Amniotic stem cell (primary cell): Measurements from ENCODE around the gene NDRG3.
"Not testable (repeated sequence)": the region's sequence is repeated elsewhere in the genome, so short reads cannot be mapped to it uniquely, and the experiment has no call there.

Source experiments
- DNase-seq: peaks from one replicate; lab custom pipeline; 2025; lab: John Stamatoyannopoulos, UW

The NDRG3 gene

GRCh38 chr20:36644032-36644705, 101.7 kb downstream of the NDRG3 start:
- DNase-seq, result no peak

- DNase-seq, result no peak
Measured at GRCh38 chr20:36642136-36642535, 103.8 kb downstream of the NDRG3 start.

GRCh38 chr20:36641506-36641843, 104.4 kb downstream of the NDRG3 start:
- DNase-seq, result no peak

GRCh38 chr20:36638876-36639400, 107.0 kb downstream of the NDRG3 start:
- not testable (repeated sequence) for DNase-seq

- no peak for DNase-seq
Measured at GRCh38 chr20:36634342-36634741, 111.5 kb downstream of the NDRG3 start.

GRCh38 chr20:36633285-36633772, 112.6 kb downstream of the NDRG3 start:
- no peak for DNase-seq

- DNase-seq, result no peak
Measured at GRCh38 chr20:36632487-36633284, 113.2 kb downstream of the NDRG3 start.

- DNase-seq, result no peak
Measured at GRCh38 chr20:36632147-36632486, 113.8 kb downstream of the NDRG3 start.

GRCh38 chr20:36631646-36632045, 114.2 kb downstream of the NDRG3 start:
- DNase-seq, result no peak

- no peak for DNase-seq
Measured at GRCh38 chr20:36629719-36630681, 115.9 kb downstream of the NDRG3 start.

- DNase-seq, result no peak
Measured at GRCh38 chr20:36628076-36628475, 117.8 kb downstream of the NDRG3 start.

- DNase-seq, result no peak
Measured at GRCh38 chr20:36624944-36625324, 121.0 kb downstream of the NDRG3 start.

- DNase-seq, result no peak
Measured at GRCh38 chr20:36624068-36624943, 121.6 kb downstream of the NDRG3 start.

- DNase-seq, result no peak
Measured at GRCh38 chr20:36623444-36623843, 122.4 kb downstream of the NDRG3 start.

GRCh38 chr20:36620917-36621316, 125.0 kb downstream of the NDRG3 start:
- DNase-seq, result no peak

- DNase-seq, result no peak
Measured at GRCh38 chr20:36614781-36615557, 130.9 kb downstream of the NDRG3 start.

- DNase-seq, result no peak
Measured at GRCh38 chr20:36613974-36614373, 131.9 kb downstream of the NDRG3 start.

- no peak for DNase-seq
Measured at GRCh38 chr20:36611625-36612024, 134.3 kb downstream of the NDRG3 start.

GRCh38 chr20:36608388-36608728, 137.5 kb downstream of the NDRG3 start:
- DNase-seq, result not testable (repeated sequence)

- no peak for DNase-seq
Measured at GRCh38 chr20:36607586-36608387, 138.1 kb downstream of the NDRG3 start.
